ENCODE data around the gene RBM42. TPM values are rescaled to one million over a fixed set of nuclear protein-coding genes. Genes with fewer than 3 reads are reported as not detected.

Gene RBM42
- total and polyA plus RNA-seq, 2 of the 13 experiments (the other 11 are each of a cell fraction or from before 2014, with no cell fraction given), result 27.2 to 55.3 TPM

DNA sequence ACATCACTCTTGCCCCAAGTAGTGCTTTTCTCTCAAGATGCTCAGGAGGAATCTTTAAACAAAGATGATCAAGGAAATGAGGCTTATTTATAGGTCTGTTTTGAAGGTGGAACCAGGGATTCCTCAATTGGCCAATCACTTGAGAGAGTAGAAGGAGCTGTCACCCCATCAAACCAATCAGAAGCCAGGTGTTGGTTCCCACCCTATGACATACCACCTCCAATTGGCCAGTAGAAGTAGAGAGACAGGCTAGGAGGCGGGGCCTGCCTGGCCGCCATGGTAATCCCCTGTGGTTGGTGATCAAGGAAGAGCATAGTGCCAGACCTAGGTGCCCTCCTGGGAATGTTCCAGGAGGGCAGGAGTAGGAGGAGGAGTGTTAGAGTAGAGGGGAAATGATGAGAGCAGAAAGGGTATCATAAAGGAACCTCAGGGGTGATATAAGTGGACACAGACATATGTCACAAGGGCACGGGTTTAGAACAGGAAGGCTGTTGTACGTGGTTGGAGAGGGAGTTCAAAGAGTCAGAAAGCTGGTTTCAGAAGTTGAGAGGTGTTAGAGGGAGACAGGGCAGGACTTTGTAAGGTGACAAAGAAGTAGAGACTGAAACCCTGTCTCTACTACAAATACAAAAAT is 32.4 kb upstream of the RBM42 start (continued):
- TF ChIP-seq, protein P1, sequence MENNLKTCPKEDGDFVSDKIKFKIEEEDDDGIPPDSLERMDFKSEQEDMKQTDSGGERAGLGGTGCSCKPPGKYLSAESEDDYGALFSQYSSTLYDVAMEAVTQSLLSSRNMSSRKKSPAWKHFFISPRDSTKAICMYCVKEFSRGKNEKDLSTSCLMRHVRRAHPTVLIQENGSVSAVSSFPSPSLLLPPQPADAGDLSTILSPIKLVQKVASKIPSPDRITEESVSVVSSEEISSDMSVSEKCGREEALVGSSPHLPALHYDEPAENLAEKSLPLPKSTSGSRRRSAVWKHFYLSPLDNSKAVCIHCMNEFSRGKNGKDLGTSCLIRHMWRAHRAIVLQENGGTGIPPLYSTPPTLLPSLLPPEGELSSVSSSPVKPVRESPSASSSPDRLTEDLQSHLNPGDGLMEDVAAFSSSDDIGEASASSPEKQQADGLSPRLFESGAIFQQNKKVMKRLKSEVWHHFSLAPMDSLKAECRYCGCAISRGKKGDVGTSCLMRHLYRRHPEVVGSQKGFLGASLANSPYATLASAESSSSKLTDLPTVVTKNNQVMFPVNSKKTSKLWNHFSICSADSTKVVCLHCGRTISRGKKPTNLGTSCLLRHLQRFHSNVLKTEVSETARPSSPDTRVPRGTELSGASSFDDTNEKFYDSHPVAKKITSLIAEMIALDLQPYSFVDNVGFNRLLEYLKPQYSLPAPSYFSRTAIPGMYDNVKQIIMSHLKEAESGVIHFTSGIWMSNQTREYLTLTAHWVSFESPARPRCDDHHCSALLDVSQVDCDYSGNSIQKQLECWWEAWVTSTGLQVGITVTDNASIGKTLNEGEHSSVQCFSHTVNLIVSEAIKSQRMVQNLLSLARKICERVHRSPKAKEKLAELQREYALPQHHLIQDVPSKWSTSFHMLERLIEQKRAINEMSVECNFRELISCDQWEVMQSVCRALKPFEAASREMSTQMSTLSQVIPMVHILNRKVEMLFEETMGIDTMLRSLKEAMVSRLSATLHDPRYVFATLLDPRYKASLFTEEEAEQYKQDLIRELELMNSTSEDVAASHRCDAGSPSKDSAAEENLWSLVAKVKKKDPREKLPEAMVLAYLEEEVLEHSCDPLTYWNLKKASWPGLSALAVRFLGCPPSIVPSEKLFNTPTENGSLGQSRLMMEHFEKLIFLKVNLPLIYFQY (CRISPR knock-in tag; IDR thresholded peaks at IDR 0.05; ENCODE audit: borderline replicate concordance), result no peak
- TF ChIP-seq KLF6 (CRISPR knock-in tag; IDR thresholded peaks at IDR 0.05) (no peak), NFYC (CRISPR knock-in tag; IDR thresholded peaks at IDR 0.05) (peak; percentile 79), FLYWCH1 (CRISPR knock-in tag; IDR thresholded peaks at IDR 0.05) (no peak), IKZF1 (IDR thresholded peaks at IDR 0.05) (no peak), PBX2 (CRISPR knock-in tag; IDR thresholded peaks at IDR 0.05) (0 out of 2 replicates have a peak, but pooled peaks have one; percentile 32), HIVEP1 (CRISPR knock-in tag; IDR thresholded peaks at IDR 0.05) (no peak), FOXJ3 (CRISPR knock-in tag; IDR thresholded peaks at IDR 0.05; ENCODE audit: borderline replicate concordance) (no peak)
- TF ChIP-seq, protein P2, sequence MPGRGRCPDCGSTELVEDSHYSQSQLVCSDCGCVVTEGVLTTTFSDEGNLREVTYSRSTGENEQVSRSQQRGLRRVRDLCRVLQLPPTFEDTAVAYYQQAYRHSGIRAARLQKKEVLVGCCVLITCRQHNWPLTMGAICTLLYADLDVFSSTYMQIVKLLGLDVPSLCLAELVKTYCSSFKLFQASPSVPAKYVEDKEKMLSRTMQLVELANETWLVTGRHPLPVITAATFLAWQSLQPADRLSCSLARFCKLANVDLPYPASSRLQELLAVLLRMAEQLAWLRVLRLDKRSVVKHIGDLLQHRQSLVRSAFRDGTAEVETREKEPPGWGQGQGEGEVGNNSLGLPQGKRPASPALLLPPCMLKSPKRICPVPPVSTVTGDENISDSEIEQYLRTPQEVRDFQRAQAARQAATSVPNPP (CRISPR knock-in tag; IDR thresholded peaks at IDR 0.05), result no peak
- TF ChIP-seq, protein P3, sequence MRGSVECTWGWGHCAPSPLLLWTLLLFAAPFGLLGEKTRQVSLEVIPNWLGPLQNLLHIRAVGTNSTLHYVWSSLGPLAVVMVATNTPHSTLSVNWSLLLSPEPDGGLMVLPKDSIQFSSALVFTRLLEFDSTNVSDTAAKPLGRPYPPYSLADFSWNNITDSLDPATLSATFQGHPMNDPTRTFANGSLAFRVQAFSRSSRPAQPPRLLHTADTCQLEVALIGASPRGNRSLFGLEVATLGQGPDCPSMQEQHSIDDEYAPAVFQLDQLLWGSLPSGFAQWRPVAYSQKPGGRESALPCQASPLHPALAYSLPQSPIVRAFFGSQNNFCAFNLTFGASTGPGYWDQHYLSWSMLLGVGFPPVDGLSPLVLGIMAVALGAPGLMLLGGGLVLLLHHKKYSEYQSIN (CRISPR knock-in tag; IDR thresholded peaks at IDR 0.05; ENCODE audit: borderline replicate concordance), result no peak
